Esophagus muscularis mucosa (tissue), 4 donors: ENCODE results near the gene TRIP10.
A peak's percentile ranks its signal among the peaks of the same experiment; 100 is the strongest.

ENCODE experiments used
- CTCF ChIP-seq, 3 experiments: fragments of 200-600 bp in 2 of 3; fragments of 450-650 bp in 1 of 3; sonication (generic) in 2 of 3; IDR thresholded peaks; one replicate each; pipeline ENCODE4 v1.5.1; 2017 to 2019; ENCODE audit warnings: antibody characterized with exemption in 3 of 3, mild to moderate bottlenecking in 2 of 3, moderate library complexity in 1 of 3
- EP300 ChIP-seq: sonication (generic); formaldehyde crosslinking; IDR thresholded peaks from one replicate; pipeline ENCODE4 v1.6.1; 2017; ENCODE audit warnings: antibody characterized with exemption
- POLR2A ChIP-seq: fragments of 450-650 bp; IDR thresholded peaks from one replicate; pipeline ENCODE4 v1.6.1; 2017; ENCODE audit warnings: antibody characterized with exemption, moderate library complexity, mild to moderate bottlenecking, low read depth
- POLR2AphosphoS5 ChIP-seq, 2 donors: sonication (generic); formaldehyde crosslinking; IDR thresholded peaks; one replicate each; pipeline ENCODE4 v1.6.1; 2017; ENCODE audit warnings: antibody characterized with exemption in 2 of 2

- TF ChIP-seq POLR2A (no peak), CTCF (IDR thresholded peaks at IDR 0.05) (peak; percentile 56 to 73 (median 66)), POLR2AphosphoS5 (IDR thresholded peaks at IDR 0.05) (peak in 1 of 2 donors; percentile 87), EP300 (no peak)
Observed at GRCh38 chr19:6737873-6738786, 1.4 kb upstream of the TRIP10 start.
